Stimulated activated CD4-positive, alpha-beta T cell treated with anti-CD3 and anti-CD28 coated beads, Interleukin-1b, Interleukin-23, amount 100 ng/mL, for 4 hours (primary cell): Measurements from ENCODE around the gene COP1.

Experiments
- DNase-seq, 2 donors: peaks; one replicate each; pipeline ENCODE4 v3.0.0-alpha.2; 2020; ENCODE audit warnings: low read depth in 2 of 2

The COP1 gene

DNA sequence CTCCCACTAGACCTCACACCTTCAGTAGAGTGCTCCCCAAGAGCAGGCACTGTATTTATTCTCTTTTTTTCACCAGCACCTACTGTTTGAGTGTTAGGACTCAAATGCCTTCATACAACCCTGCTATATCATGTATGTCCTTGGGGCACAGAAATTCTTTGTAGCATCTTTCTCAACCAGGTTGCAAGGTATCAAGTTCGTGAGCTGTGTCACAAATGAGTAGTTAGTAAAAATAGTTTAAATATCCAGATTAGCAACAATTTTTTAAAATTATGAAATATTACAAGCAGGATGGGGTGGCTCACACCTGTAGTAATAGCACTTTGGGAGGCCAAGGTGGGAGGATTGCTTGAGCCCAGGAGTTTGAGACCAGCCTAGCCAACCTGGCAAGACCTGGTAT lies 311.1 kb downstream of the COP1 start:
- DNase-seq, result no peak
